Loucy (cell line): Measurements from ENCODE around the gene TET3.

Experiments
- H2AFZ ChIP-seq: fragments of 200-600 bp; sonication (generic); 2 replicates; pipeline ENCODE4 v1.6.0; 2016; ENCODE audit warnings: antibody characterized with exemption, mild to moderate bottlenecking, low read length, moderate library complexity
- H3F3A ChIP-seq: fragments of 200-600 bp; 2 replicates; pipeline ENCODE4 v1.6.0; 2016; ENCODE audit warnings: antibody characterized with exemption, low read depth, mild to moderate bottlenecking
- H3K27me3 ChIP-seq: fragments of 200-600 bp; sonication (generic); 2 replicates; pipeline ENCODE4 v1.6.1; 2014; ENCODE audit warnings: low read length, mild to moderate bottlenecking; ENCODE audit not compliant: insufficient read depth, poor library complexity, severe bottlenecking
- H3K36me3 ChIP-seq: fragments of 200-600 bp; sonication (generic); 2 replicates; pipeline ENCODE4 v1.6.1; 2016; ENCODE audit warnings: low read length; ENCODE audit not compliant: insufficient read depth
- H3K4me1 ChIP-seq: fragments of 200-600 bp; sonication (generic); 2 replicates; pipeline ENCODE4 v1.5.1; 2014; ENCODE audit warnings: low read length, mild to moderate bottlenecking; ENCODE audit not compliant: insufficient read depth, poor library complexity, severe bottlenecking
- H3K4me2 ChIP-seq: fragments of 200-600 bp; sonication (generic); 2 replicates; pipeline ENCODE4 v1.6.0; 2014; ENCODE audit warnings: antibody characterized with exemption, low read length, low read depth, mild to moderate bottlenecking; ENCODE audit not compliant: poor library complexity, severe bottlenecking
- H3K4me3 ChIP-seq: fragments of 200-600 bp; sonication (generic); 2 replicates; pipeline ENCODE4 v1.5.1; 2014; ENCODE audit warnings: low read length, mild to moderate bottlenecking, mixed read lengths; ENCODE audit not compliant: poor library complexity, severe bottlenecking
- H3K79me2 ChIP-seq: fragments of 200-600 bp; sonication (generic); 2 replicates; pipeline ENCODE4 v1.6.1; 2014; ENCODE audit warnings: low read length; ENCODE audit not compliant: insufficient read depth
- H3K9ac ChIP-seq: fragments of 200-600 bp; sonication (generic); 2 replicates; pipeline ENCODE4 v1.6.0; 2014; ENCODE audit warnings: mild to moderate bottlenecking, low read depth, low read length, moderate library complexity; ENCODE audit not compliant: poor library complexity, severe bottlenecking
- H3K9me2 ChIP-seq: fragments of 200-600 bp; sonication (generic); replicated peaks from 2 replicates; pipeline ENCODE4 v1.6.1; 2016; ENCODE audit warnings: low read depth, low read length, mixed read lengths
- H3K9me3 ChIP-seq: fragments of 200-600 bp; sonication (generic); 2 replicates; pipeline ENCODE4 v1.6.1; 2014; ENCODE audit warnings: mild to moderate bottlenecking, antibody characterized with exemption, low read length, low read depth; ENCODE audit not compliant: insufficient read depth
- H4K20me1 ChIP-seq: fragments of 200-600 bp; sonication (generic); 2 replicates; pipeline ENCODE4 v1.6.0; 2014; ENCODE audit warnings: antibody characterized with exemption, low read length, mild to moderate bottlenecking; ENCODE audit not compliant: insufficient read depth, poor library complexity, severe bottlenecking
- EZH2phosphoT487 ChIP-seq: fragments of 200-600 bp; IDR thresholded peaks from 2 replicates; pipeline ENCODE4 v1.6.1; 2018; ENCODE audit warnings: antibody characterized with exemption, mild to moderate bottlenecking, moderate library complexity, borderline replicate concordance
- TF ChIP-seq, protein P1 (sequence below): fragments of 200-600 bp; sonication (generic); conservative IDR thresholded peaks from 2 replicates; pipeline ENCODE4 v1.5.1; 2014; ENCODE audit warnings: mild to moderate bottlenecking, antibody characterized with exemption, low read length

TET3 gene

GRCh38 chr2:73998451-73998850, 13.7 kb downstream of the TET3 start:
- TF ChIP-seq, protein P1, sequence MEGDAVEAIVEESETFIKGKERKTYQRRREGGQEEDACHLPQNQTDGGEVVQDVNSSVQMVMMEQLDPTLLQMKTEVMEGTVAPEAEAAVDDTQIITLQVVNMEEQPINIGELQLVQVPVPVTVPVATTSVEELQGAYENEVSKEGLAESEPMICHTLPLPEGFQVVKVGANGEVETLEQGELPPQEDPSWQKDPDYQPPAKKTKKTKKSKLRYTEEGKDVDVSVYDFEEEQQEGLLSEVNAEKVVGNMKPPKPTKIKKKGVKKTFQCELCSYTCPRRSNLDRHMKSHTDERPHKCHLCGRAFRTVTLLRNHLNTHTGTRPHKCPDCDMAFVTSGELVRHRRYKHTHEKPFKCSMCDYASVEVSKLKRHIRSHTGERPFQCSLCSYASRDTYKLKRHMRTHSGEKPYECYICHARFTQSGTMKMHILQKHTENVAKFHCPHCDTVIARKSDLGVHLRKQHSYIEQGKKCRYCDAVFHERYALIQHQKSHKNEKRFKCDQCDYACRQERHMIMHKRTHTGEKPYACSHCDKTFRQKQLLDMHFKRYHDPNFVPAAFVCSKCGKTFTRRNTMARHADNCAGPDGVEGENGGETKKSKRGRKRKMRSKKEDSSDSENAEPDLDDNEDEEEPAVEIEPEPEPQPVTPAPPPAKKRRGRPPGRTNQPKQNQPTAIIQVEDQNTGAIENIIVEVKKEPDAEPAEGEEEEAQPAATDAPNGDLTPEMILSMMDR = no peak
- H3K9ac ChIP-seq = no peak overlapping the region
- no peaks in the 10 kb centered on the region for H3K9me2 ChIP-seq
- H3K4me3 ChIP-seq = no peak overlapping the region
- H2AFZ ChIP-seq = no peak overlapping the region
- peaks cover 50% of the 10 kb centered on the region for H3K4me1 ChIP-seq
- H3K9me3 ChIP-seq = no peaks in the 10 kb centered on the region
- no peaks in the 10 kb centered on the region for H3K27me3 ChIP-seq
- H3K4me2 ChIP-seq = peak overlapping the region; percentile 35
- peaks cover 95% of the 10 kb centered on the region for H4K20me1 ChIP-seq
- no peaks in the 10 kb centered on the region for H3F3A ChIP-seq
- peaks cover 97% of the 10 kb centered on the region for H3K79me2 ChIP-seq
- H3K36me3 ChIP-seq = peaks cover 21% of the 10 kb centered on the region; the same call in 1 of the 2 replicates

- Histone ChIP-seq H3K9me3 (no peaks in the 10 kb centered on the region), H3F3A (no peaks in the 10 kb centered on the region), H3K9me2 (no peaks in the 10 kb centered on the region), H3K27me3 (no peaks in the 10 kb centered on the region), H4K20me1 (peaks cover 95% of the 10 kb centered on the region), H3K9ac (no peak overlapping the region), H3K4me2 (peak overlapping the region; percentile 35), H3K4me3 (no peak overlapping the region), H3K36me3 (peaks cover 26% of the 10 kb centered on the region; the same call in 1 of the 2 replicates), H3K79me2 (peaks cover 97% of the 10 kb centered on the region), H2AFZ (no peak overlapping the region), H3K4me1 (peaks cover 45% of the 10 kb centered on the region)
- TF ChIP-seq, protein P1 = no peak
- TF ChIP-seq EZH2phosphoT487 = no peak
Measured at GRCh38 chr2:73998933-73999332, 14.2 kb downstream of the TET3 start.

DNA sequence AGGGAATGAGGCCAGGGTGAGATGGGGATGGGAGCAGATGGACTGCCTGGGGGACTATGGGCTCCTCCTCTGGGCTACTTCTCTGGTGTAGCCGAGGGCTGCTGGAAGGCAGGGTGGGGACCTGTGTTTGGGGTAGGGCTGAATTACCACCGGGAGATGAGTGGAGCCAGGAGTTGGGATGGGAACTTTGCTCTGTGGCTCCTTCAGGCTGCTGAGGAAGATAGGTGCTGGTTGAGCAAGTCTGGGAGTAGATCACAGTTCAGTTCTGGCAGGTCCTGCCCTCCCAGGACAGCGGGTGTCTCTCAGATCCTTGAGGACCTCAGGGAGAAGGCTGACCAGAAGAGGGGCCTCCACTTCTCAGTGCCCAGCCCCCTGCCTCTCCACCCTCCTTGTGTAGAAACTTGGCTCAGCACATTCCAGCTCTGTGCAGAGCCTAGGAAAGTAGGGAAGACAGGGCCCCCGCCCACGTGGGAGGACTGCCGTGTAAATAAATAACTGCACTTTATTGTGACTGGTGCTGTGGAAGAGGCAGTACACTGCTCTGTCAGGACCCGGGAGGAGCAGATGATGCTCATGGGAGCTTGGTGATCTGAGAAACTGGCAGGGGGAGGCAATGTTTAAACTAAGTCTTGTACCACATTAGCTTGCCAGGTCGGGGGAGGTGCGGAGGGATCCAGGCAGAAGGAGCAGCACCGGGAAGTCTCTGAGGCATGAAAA, 15.3 kb downstream of the TET3 start:
- Histone ChIP-seq H3K4me1 (peaks cover 39% of the 10 kb centered on the region), H3F3A (no peaks in the 10 kb centered on the region), H3K36me3 (peaks cover 33% of the 10 kb centered on the region; the same call in 1 of the 2 replicates), H3K4me2 (peak overlapping the region; percentile 35), H3K27me3 (no peaks in the 10 kb centered on the region), H4K20me1 (peaks cover 95% of the 10 kb centered on the region), H3K9me2 (no peaks in the 10 kb centered on the region), H3K79me2 (peaks cover 97% of the 10 kb centered on the region), H3K9ac (no peak overlapping the region), H3K9me3 (no peaks in the 10 kb centered on the region), H3K4me3 (no peak overlapping the region), H2AFZ (no peak overlapping the region)
- TF ChIP-seq, protein P1 = no peak
- TF ChIP-seq EZH2phosphoT487 = no peak
